GM23248 (cell line): ENCODE measurements around the gene DUSP16. TPM values are rescaled to one million over a fixed set of nuclear protein-coding genes. Genes with fewer than 3 reads are reported as not detected.

ENCODE experiments used
- DNase-seq: peaks from one replicate; pipeline ENCODE4 v3.0.0-alpha.2; 2015
- H2AFZ ChIP-seq: fragments of 200-600 bp; sonication (generic); 2 replicates; pipeline ENCODE4 v1.6.1; 2016; ENCODE audit warnings: antibody characterized with exemption
- H3F3A ChIP-seq: fragments of 200-600 bp; sonication (generic); 2 replicates; pipeline ENCODE4 v1.6.1; 2016; ENCODE audit warnings: mild to moderate bottlenecking, antibody characterized with exemption, mixed run types; ENCODE audit not compliant: insufficient read depth
- H3K27ac ChIP-seq: fragments of 200-600 bp; sonication (generic); 2 replicates; pipeline ENCODE4 v1.5.1; 2016; ENCODE audit warnings: mild to moderate bottlenecking
- H3K27me3 ChIP-seq: fragments of 200-600 bp; sonication (generic); replicated peaks from 2 replicates; pipeline ENCODE4 v1.6.1; 2016; ENCODE audit warnings: mild to moderate bottlenecking; ENCODE audit not compliant: insufficient read depth
- H3K36me3 ChIP-seq: fragments of 200-600 bp; sonication (generic); 2 replicates; pipeline ENCODE4 v1.6.1; 2016; ENCODE audit warnings: low read depth, mild to moderate bottlenecking
- H3K4me1 ChIP-seq: fragments of 200-600 bp; sonication (generic); 2 replicates; pipeline ENCODE4 v1.6.1; 2016; ENCODE audit warnings: mild to moderate bottlenecking; ENCODE audit not compliant: insufficient read depth
- H3K4me2 ChIP-seq: fragments of 200-600 bp; sonication (generic); one replicate; pipeline ENCODE4 v1.6.1; 2016; ENCODE audit warnings: mild to moderate bottlenecking; ENCODE audit not compliant: unreplicated experiment
- H3K4me3 ChIP-seq: fragments of 200-600 bp; sonication (generic); 2 replicates; pipeline ENCODE4 v1.5.1; 2016; ENCODE audit warnings: mild to moderate bottlenecking
- H3K79me2 ChIP-seq: fragments of 200-600 bp; sonication (generic); 2 replicates; pipeline ENCODE4 v1.6.1; 2016; ENCODE audit warnings: mild to moderate bottlenecking; ENCODE audit not compliant: insufficient read depth
- H3K9ac ChIP-seq: fragments of 200-600 bp; sonication (generic); 2 replicates; pipeline ENCODE4 v1.6.1; 2016; ENCODE audit warnings: mild to moderate bottlenecking
- H3K9me2 ChIP-seq: fragments of 200-600 bp; sonication (generic); 2 replicates; pipeline ENCODE4 v1.6.1; 2016; ENCODE audit warnings: mixed run types, mild to moderate bottlenecking, moderate library complexity; ENCODE audit not compliant: insufficient read depth
- H3K9me3 ChIP-seq: fragments of 200-600 bp; sonication (generic); one replicate; pipeline ENCODE4 v1.6.1; 2017; ENCODE audit warnings: low read depth
- H4K20me1 ChIP-seq: fragments of 200-600 bp; sonication (generic); 2 replicates; pipeline ENCODE4 v1.6.0; 2016; ENCODE audit not compliant: insufficient read depth
- EZH2 ChIP-seq: fragments of 200-600 bp; sonication (generic); IDR thresholded peaks from 2 replicates; pipeline ENCODE4 v1.6.1; 2018; ENCODE audit warnings: antibody characterized with exemption, mild to moderate bottlenecking; ENCODE audit not compliant: insufficient read depth, poor library complexity, severe bottlenecking
- EZH2phosphoT487 ChIP-seq: fragments of 200-600 bp; sonication (generic); IDR thresholded peaks from 2 replicates; pipeline ENCODE4 v1.6.1; 2018; ENCODE audit warnings: antibody characterized with exemption, moderate library complexity, mild to moderate bottlenecking, low read depth; ENCODE audit not compliant: insufficient read depth
- WGBS, 2 experiments: methylation state at CpG; one replicate each; pipeline ENCODE4 v1.1.6; 2015 to 2017; ENCODE audit warnings: low lambda C conversion rate in 2 of 2, low coverage in 1 of 2; ENCODE audit errors: missing lambda C conversion rate in 2 of 2; 5-methylcytosine and 5-hydroxymethylcytosine counted together
- in situ Hi-C: fragments of 300-500 bp; cut with MboI; formaldehyde crosslinking; loops from 2 replicates; pipeline ENCODE4 v1.15.0; 2020
- polyA plus RNA-seq: library from polyadenylated mRNA; unstranded; fragments of >200 nt; fragmentation: Nextera tagmentation; extraction: Ambion mirVana; gene quantifications from 2 replicates; pipeline ENCODE4 v1.2.1, GENCODE V29; 2016
- total RNA-seq: library from RNA; depleted of rRNA; stranded (reverse); fragments of >200 nt; shearing (Covaris generic); gene quantifications from 2 replicates; pipeline ENCODE4 v1.2.3, GENCODE V29; 2014; rRNA removed

DUSP16 gene
- total RNA-seq (2.8 and 3.0 TPM in 2 replicates), polyA plus RNA-seq (0.74 and 1.1 TPM in 2 replicates)

GRCh38 chr12:12562585-12563261 is at the start of gene DUSP16:
DUSP16 (minus strand) TSS chr12:12562863; CDS start chr12:12521098, 41,765 bp downstream.
- no peaks in the 10 kb centered on the region for H3K27me3 ChIP-seq
- H3K4me2 ChIP-seq: peak within 1 kb of the TSS; percentile 98
- H4K20me1 ChIP-seq: no peaks in the 10 kb centered on the region
- H3F3A ChIP-seq: peaks cover 11% of the 10 kb centered on the region
- H2AFZ ChIP-seq: peak within 1 kb of the TSS; percentile 90
- no peaks in the 10 kb centered on the region for H3K9me2 ChIP-seq
- 1 to 2% methylated on average over 27 to 50 of the region's 59 CpGs for WGBS, 2 experiments
- peaks cover 29% of the 10 kb centered on the region for H3K79me2 ChIP-seq
- peak within 1 kb of the TSS; percentile 86 for H3K4me3 ChIP-seq
- H3K4me1 ChIP-seq: peaks cover 9% of the 10 kb centered on the region; the same call in 1 of the 2 replicates
- DNase-seq: peak; percentile 95
- H3K27ac ChIP-seq: peak within 1 kb of the TSS; percentile 77
- peak within 1 kb of the TSS; percentile 90 for H3K9ac ChIP-seq
- H3K9me3 ChIP-seq: no peaks in the 10 kb centered on the region
- TF ChIP-seq EZH2 (no peak), EZH2phosphoT487 (no peak)
- in situ Hi-C loops: no loop called here
- no peaks in the 10 kb centered on the region for H3K36me3 ChIP-seq

GRCh38 chr12:12612358-12612757 is 49.7 kb upstream of the DUSP16 start:
- no peaks in the 10 kb centered on the region for H3K36me3 ChIP-seq
- peak overlapping the region; percentile 92 for H3K9ac ChIP-seq
- peak overlapping the region; percentile 96 for H3K27ac ChIP-seq
- 0 to 2% methylated on average over 7 of the region's 7 CpGs for WGBS, 2 experiments
- H3K4me3 ChIP-seq: peak overlapping the region; percentile 81
- no peaks in the 10 kb centered on the region for H4K20me1 ChIP-seq
- H3K9me3 ChIP-seq: no peaks in the 10 kb centered on the region
- no peaks in the 10 kb centered on the region; the same call in 1 of the 2 replicates for H3K9me2 ChIP-seq
- peaks cover 15% of the 10 kb centered on the region for H3F3A ChIP-seq
- DNase-seq: peak; percentile 73
- H3K4me1 ChIP-seq: peaks cover 19% of the 10 kb centered on the region
- H3K27me3 ChIP-seq: no peaks in the 10 kb centered on the region
- H3K79me2 ChIP-seq: peaks cover 46% of the 10 kb centered on the region
- H3K4me2 ChIP-seq: peak overlapping the region; percentile 84
- peak overlapping the region; percentile 91 for H2AFZ ChIP-seq
- no peak for TF ChIP-seq EZH2phosphoT487
- no peak for TF ChIP-seq EZH2
- in situ Hi-C loops: no loop called here

- peak; percentile 96 for DNase-seq
- in situ Hi-C loops: no loop called here
- Histone ChIP-seq H3K9me2 (no peaks in the 10 kb centered on the region; the same call in 1 of the 2 replicates), H3K4me1 (peaks cover 25% of the 10 kb centered on the region), H3K4me2 (peak within 1 kb of the TSS; percentile 84), H3K9me3 (no peaks in the 10 kb centered on the region), H3F3A (peaks cover 15% of the 10 kb centered on the region), H3K4me3 (peak within 1 kb of the TSS; percentile 81), H4K20me1 (no peaks in the 10 kb centered on the region), H3K27me3 (no peaks in the 10 kb centered on the region), H3K27ac (peak within 1 kb of the TSS; percentile 96), H3K36me3 (no peaks in the 10 kb centered on the region), H2AFZ (peak within 1 kb of the TSS; percentile 91), H3K79me2 (peaks cover 39% of the 10 kb centered on the region), H3K9ac (peak within 1 kb of the TSS; percentile 92)
- TF ChIP-seq EZH2: no peak
- TF ChIP-seq EZH2phosphoT487: no peak
- 1 to 2% methylated on average over 50 to 51 of the region's 51 CpGs for WGBS, 2 experiments
Observed at GRCh38 chr12:12611512-12612306, 49.0 kb upstream of the DUSP16 start, which contains the start of gene CREBL2. CREBL2 (plus strand) TSS chr12:12611876; CDS start chr12:12612173, 297 bp downstream.

- H3K4me3 ChIP-seq: peak overlapping the region; percentile 81
- H3K4me1 ChIP-seq: peaks cover 26% of the 10 kb centered on the region
- H3K9me2 ChIP-seq: no peaks in the 10 kb centered on the region; the same call in 1 of the 2 replicates
- peak overlapping the region; percentile 96 for H3K27ac ChIP-seq
- H2AFZ ChIP-seq: peak overlapping the region; percentile 91
- peak overlapping the region; percentile 92 for H3K9ac ChIP-seq
- H3K9me3 ChIP-seq: no peaks in the 10 kb centered on the region
- no peak for DNase-seq
- 94 to 100% methylated on average over 4 of the region's 4 CpGs for WGBS, 2 experiments
- peaks cover 32% of the 10 kb centered on the region for H3K79me2 ChIP-seq
- H3K36me3 ChIP-seq: no peaks in the 10 kb centered on the region
- TF ChIP-seq EZH2: no peak
- TF ChIP-seq EZH2phosphoT487: no peak
- H3K27me3 ChIP-seq: no peaks in the 10 kb centered on the region
- in situ Hi-C loops: no loop called here
- peak overlapping the region; percentile 84 for H3K4me2 ChIP-seq
- peaks cover 15% of the 10 kb centered on the region for H3F3A ChIP-seq
- no peaks in the 10 kb centered on the region for H4K20me1 ChIP-seq
Observed at GRCh38 chr12:12610711-12611110, 48.0 kb upstream of the DUSP16 start.
